HG03025 (cell line): ENCODE data around the gene RNF25.

Experiments used
- ATAC-seq: cut with Tn5 transposase; IDR thresholded peaks from one replicate; pipeline ENCODE4 v1.9.1; 2021; ENCODE audit warnings: mild to moderate bottlenecking, moderate library complexity; ENCODE audit not compliant: unreplicated experiment, low FRiP score

The RNF25 gene

DNA sequence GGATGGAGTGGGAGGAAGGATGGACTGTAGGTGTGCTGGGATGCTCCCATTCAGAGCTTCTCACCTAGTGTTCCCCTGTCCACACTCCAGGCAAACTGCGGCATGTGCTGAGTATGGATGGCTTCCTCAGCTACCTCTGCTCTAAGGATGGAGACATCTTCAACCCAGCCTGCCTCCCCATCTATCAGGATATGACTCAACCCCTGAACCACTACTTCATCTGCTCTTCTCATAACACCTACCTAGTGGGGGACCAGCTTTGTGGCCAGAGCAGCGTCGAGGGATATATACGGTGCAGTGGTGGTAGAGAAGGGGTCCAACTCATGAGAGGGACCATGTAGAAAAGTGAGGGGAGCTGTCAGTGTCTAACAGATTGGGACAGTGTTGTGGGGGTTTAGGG lies 43.9 kb downstream of the RNF25 start:
- ATAC-seq = no peak

DNA sequence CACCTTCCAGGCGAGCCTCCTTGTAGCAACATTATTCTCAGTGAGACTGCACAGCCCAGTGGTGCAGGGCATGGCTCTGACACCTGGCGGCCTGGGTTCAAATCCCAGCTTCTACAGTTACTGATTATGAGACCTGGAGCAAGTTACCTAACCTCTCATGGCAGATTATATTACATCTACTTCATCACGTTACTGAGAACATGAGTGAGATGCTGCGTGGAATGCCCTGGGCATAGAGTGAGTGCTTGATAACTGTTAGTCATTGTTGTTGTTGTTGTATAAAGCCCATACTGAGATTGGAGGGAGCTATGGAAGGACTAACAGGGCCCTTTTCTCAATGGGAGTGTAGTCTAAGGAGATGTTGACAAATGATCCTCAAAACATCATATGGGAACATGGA lies 45.4 kb downstream of the RNF25 start:
- no peak for ATAC-seq

DNA sequence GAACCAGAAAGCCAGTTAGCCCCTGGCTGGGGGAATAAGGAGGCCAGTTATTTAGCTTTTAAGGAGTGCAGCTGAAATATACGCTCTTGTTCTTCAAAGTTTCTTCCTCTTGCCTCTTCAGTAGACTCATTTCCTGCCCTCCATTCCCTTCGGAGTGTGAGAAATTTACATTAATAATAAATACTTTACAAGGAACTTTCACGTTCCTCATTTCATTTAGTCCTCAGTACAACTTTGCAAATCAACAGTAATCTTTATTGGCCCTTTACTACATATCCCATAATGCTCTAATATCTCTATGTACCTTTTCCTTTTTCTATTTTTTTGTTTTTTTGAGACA lies 48.5 kb downstream of the RNF25 start:
- ATAC-seq = no peak

DNA sequence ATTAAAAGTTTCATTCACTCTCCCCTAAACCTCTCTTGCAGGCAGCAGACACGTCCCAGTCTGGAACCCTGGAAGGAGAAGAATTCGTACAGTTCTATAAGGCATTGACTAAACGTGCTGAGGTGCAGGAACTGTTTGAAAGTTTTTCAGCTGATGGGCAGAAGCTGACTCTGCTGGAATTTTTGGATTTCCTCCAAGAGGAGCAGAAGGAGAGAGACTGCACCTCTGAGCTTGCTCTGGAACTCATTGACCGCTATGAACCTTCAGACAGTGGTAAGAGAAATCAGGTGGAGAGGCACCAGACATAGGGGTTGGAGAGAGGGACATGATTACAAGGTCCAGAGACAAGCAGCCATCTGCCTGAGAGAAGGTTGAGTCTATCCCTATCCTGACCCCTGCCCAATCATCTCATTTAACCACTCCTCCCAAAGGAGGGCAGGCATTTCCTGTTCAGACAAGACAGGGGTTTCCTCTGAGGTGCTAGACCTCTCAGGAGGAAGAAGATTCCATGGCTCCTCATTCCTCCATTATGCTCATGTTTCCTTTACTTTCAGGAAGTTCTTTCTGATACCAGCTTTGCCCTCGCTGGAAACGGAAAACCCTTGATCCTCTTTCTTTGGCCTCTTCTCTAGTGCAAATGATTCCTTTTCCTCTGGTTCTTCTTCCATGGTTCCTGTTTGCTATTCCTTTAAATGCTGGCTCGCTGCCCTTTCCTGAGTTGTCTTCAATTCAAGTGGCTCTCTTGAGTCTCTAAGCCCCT lies 49.0 kb downstream of the RNF25 start:
- ATAC-seq = no peak

DNA sequence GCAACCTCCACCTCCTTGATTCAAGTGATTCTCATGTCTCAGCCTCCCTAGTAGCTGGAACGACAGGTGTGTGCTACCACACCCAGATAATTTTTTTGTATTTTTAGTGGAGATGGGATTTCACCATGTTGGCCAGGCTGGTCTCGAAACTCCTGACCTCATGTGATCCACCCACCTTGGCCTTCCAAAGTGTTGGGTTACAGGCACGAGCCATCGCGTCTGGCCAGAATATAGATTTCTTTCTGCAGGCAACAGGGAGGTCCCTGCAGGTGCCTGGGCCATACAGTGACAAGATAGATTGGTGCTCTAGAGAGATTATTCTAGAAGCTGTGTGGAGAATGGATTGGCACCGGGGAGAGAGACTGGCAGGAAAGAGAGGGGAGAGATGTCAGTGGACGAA lies 50.8 kb downstream of the RNF25 start:
- ATAC-seq = no peak

DNA sequence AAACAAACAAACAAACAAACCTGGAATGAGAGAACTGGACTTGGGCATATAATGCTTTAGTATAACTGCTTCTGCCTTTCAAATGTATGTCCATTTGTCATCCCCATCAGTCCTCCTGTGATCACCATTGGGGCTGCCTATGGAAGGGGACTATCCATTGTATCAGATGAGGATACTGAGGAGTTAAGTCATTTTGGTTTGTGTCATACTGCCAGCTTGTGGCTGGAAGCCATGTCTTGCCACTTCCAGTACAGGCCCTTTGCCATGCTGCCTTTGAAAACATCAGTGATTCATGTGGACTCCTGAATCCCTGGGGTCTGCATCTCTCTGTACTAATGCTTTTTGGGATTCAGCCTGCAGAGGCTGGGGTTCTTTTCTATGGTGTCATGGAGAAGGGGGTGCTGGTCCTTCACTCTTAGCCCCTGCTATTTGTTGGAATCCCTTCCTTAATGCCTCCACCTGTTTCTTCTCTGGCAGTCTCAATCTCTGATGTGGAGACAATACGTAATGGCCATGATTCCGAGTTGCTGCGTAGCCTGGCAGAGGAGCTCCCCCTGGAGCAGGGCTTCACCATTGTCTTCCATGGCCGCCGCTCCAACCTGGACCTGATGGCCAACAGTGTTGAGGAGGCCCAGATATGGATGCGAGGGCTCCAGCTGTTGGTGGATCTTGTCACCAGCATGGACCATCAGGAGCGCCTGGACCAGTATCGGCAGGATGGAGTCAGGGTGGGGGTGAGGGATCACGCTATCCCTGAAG lies 53.5 kb downstream of the RNF25 start:
- ATAC-seq = no peak

DNA sequence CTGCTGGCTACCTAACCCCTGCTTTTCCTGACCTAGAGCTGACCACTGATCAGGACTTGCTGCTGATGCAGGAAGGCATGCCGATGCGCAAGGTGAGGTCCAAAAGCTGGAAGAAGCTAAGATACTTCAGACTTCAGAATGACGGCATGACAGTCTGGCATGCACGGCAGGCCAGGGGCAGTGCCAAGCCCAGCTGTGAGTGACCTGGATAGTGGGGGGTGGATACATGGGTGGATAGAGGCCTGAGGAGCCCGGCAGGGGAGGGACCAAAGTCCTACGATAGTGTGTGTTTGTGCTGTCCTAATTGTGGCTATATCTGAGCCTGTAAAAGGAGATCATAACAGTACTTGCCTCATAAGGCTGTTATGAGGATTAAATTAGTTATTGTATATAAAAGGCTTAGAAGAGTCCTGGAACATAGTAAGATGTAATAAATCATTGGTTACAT lies 55.9 kb downstream of the RNF25 start:
- no peak for ATAC-seq
